SK-N-SH treated with all-trans-retinoic acid at 6 μM for 48 hours (cell line): ENCODE measurements around the gene CCDC68.

Source experiments
- ATAC-seq: fragments of 200-7000 bp; cut with Tn5 transposase; 3 replicates; pipeline ENCODE4 v1.9.1; 2020; ENCODE audit warnings: mild to moderate bottlenecking, moderate library complexity
- ARNTL ChIP-seq: fragments of 450-650 bp; formaldehyde crosslinking; IDR thresholded peaks from 2 replicates; pipeline ENCODE4 v1.5.0; 2020; ENCODE audit warnings: low read depth, mild to moderate bottlenecking, moderate library complexity, borderline replicate concordance
- BACH2 ChIP-seq: fragments of 250-450 bp; sonication (Bioruptor Pico); IDR thresholded peaks from 2 replicates; pipeline ENCODE4 v1.9.0; 2021; ENCODE audit warnings: mild to moderate bottlenecking, borderline replicate concordance
- CREB5 ChIP-seq: fragments of 250-450 bp; sonication (Bioruptor Pico); IDR thresholded peaks from 2 replicates; pipeline ENCODE4 v1.5.1; 2020; ENCODE audit warnings: low read depth, mild to moderate bottlenecking, moderate library complexity
- CSRNP3 ChIP-seq: fragments of 250-450 bp; sonication (Bioruptor Pico); IDR thresholded peaks from 2 replicates; pipeline ENCODE4 v1.5.1; 2021; ENCODE audit warnings: mild to moderate bottlenecking, moderate library complexity
- ESRRG ChIP-seq: fragments of 250-450 bp; sonication (Bioruptor Pico); IDR thresholded peaks from 2 replicates; pipeline ENCODE4 v1.6.1; 2021; ENCODE audit warnings: mild to moderate bottlenecking
- GLIS3 ChIP-seq: fragments of 250-450 bp; sonication (Bioruptor Pico); IDR thresholded peaks from 2 replicates; pipeline ENCODE4 v1.5.0; 2020; ENCODE audit warnings: mild to moderate bottlenecking, moderate library complexity
- ISL1 ChIP-seq: fragments of 250-450 bp; sonication (Bioruptor Pico); IDR thresholded peaks from 2 replicates; pipeline ENCODE4 v2.1.2; 2022; ENCODE audit warnings: mild to moderate bottlenecking, moderate library complexity
- OSR1 ChIP-seq: fragments of 250-450 bp; sonication (Bioruptor Pico); IDR thresholded peaks from 2 replicates; pipeline ENCODE4 v1.8.0; 2022; ENCODE audit warnings: moderate library complexity, mild to moderate bottlenecking, inconsistent platforms
- PATZ1 ChIP-seq: fragments of 250-450 bp; sonication (Bioruptor Pico); IDR thresholded peaks from 2 replicates; pipeline ENCODE4 v1.8.0; 2020; ENCODE audit warnings: mild to moderate bottlenecking, moderate library complexity, borderline replicate concordance
- POU6F1 ChIP-seq: fragments of 250-450 bp; sonication (Bioruptor Pico); IDR thresholded peaks from 2 replicates; pipeline ENCODE4 v1.8.0; 2021; ENCODE audit warnings: low read depth, mild to moderate bottlenecking, moderate library complexity, borderline replicate concordance
- RARB ChIP-seq: fragments of 250-450 bp; sonication (Bioruptor Pico); IDR thresholded peaks from 2 replicates; pipeline ENCODE4 v1.8.0; 2021; ENCODE audit warnings: mild to moderate bottlenecking, moderate library complexity
- SNAI2 ChIP-seq: fragments of 250-450 bp; sonication (Bioruptor Pico); IDR thresholded peaks from 2 replicates; pipeline ENCODE4 v1.5.0; 2020; ENCODE audit warnings: mild to moderate bottlenecking, moderate library complexity
- TCF4 ChIP-seq: fragments of 250-450 bp; sonication (Bioruptor Pico); IDR thresholded peaks from 2 replicates; pipeline ENCODE4 v1.8.0; 2021; ENCODE audit warnings: mild to moderate bottlenecking, moderate library complexity, borderline replicate concordance
- TOX ChIP-seq: fragments of 250-450 bp; sonication (Bioruptor Pico); IDR thresholded peaks from 2 replicates; pipeline ENCODE4 v1.8.0; 2021; ENCODE audit warnings: mild to moderate bottlenecking, moderate library complexity, borderline replicate concordance
- TSHZ2 ChIP-seq: fragments of 250-450 bp; sonication (Bioruptor Pico); IDR thresholded peaks from 2 replicates; pipeline ENCODE4 v1.5.0; 2020; ENCODE audit warnings: mild to moderate bottlenecking, moderate library complexity
- ZC3H10 ChIP-seq: fragments of 250-450 bp; sonication (Bioruptor Pico); IDR thresholded peaks from 2 replicates; pipeline ENCODE4 v1.5.1; 2021; ENCODE audit warnings: mild to moderate bottlenecking, moderate library complexity
- ZFP3 ChIP-seq: fragments of 250-450 bp; sonication (Bioruptor Pico); IDR thresholded peaks from 2 replicates; pipeline ENCODE4 v1.5.0; 2020; ENCODE audit warnings: mild to moderate bottlenecking, moderate library complexity
- ZFP30 ChIP-seq: fragments of 450-650 bp; formaldehyde crosslinking; IDR thresholded peaks from 2 replicates; pipeline ENCODE4 v1.5.0; 2022; ENCODE audit warnings: mild to moderate bottlenecking, moderate library complexity
- ZNF565 ChIP-seq: fragments of 450-650 bp; formaldehyde crosslinking; conservative IDR thresholded peaks from 2 replicates; pipeline ENCODE4 v1.5.0; 2020; ENCODE audit warnings: low read depth, mild to moderate bottlenecking, moderate library complexity
- ZNF70 ChIP-seq: fragments of 450-650 bp; formaldehyde crosslinking; IDR thresholded peaks from 2 replicates; pipeline ENCODE4 v1.5.0; 2020; ENCODE audit warnings: mild to moderate bottlenecking, moderate library complexity

Gene CCDC68

GRCh38 chr18:54967786-54968185, 8.5 kb upstream of the CCDC68 start:
- no peak for ATAC-seq
- TF ChIP-seq OSR1 (CRISPR knock-in tag) (no peak), PATZ1 (CRISPR knock-in tag) (no peak)

- no peak for TF ChIP-seq POU6F1 (CRISPR knock-in tag)
- TF ChIP-seq RARB (CRISPR knock-in tag): no peak
- TF ChIP-seq TSHZ2 (CRISPR knock-in tag): no peak
- no peak for ATAC-seq
Observed at GRCh38 chr18:54964741-54965140, 5.5 kb upstream of the CCDC68 start.

- TF ChIP-seq BACH2 (CRISPR knock-in tag) (no peak), ZNF565 (CRISPR knock-in tag) (no peak), TCF4 (no peak), TOX (CRISPR knock-in tag) (no peak), ARNTL (no peak), ZC3H10 (CRISPR knock-in tag) (no peak), ESRRG (CRISPR knock-in tag) (no peak), GLIS3 (no peak), CSRNP3 (no peak), CREB5 (CRISPR knock-in tag) (no peak), SNAI2 (CRISPR knock-in tag) (no peak), POU6F1 (CRISPR knock-in tag) (no peak), ZFP30 (CRISPR knock-in tag) (no peak), ZNF70 (CRISPR knock-in tag) (no peak), ISL1 (no peak), ZFP3 (CRISPR knock-in tag) (no peak)
- ATAC-seq: no peak
Observed at GRCh38 chr18:54962919-54963645, 3.8 kb upstream of the CCDC68 start.
